Caco-2 (cell line): ENCODE results near the gene SMYD3. TPM values are rescaled to one million over a fixed set of nuclear protein-coding genes. Genes with fewer than 3 reads are reported as not detected.

Experiments
- BruUV-seq: library from RNA; stranded (reverse); fragments of 400-500 nt; replicated peaks from 2 replicates; lab custom pipeline; 2021; lab: Mats Ljungman, UMichigan
- CTCF ChIA-PET: fragments of 300-600 bp; sonication (Branson Sonifier 250); formaldehyde crosslinking; loops from one replicate; lab custom pipeline; 2022; ENCODE audit warnings: antibody characterized with exemption; lab: Charles Lee
- POLR2A ChIA-PET: fragments of 300-600 bp; sonication (Branson Sonifier 250); formaldehyde crosslinking; loops from one replicate; lab custom pipeline; 2022; ENCODE audit warnings: antibody characterized with exemption; lab: Charles Lee
- DNase-seq, 2 experiments: peaks; one replicate each; pipeline versions ENCODE4 v3.0.0 to v3.0.0-alpha.2; 2020 to 2022
- H3K27me3 ChIP-seq: replicated peaks from 2 replicates; pipeline ENCODE4 v1.6.0; 2011; ENCODE audit warnings: low read length; ENCODE audit not compliant: control insufficient read depth, insufficient read depth
- H3K36me3 ChIP-seq: 2 replicates; pipeline ENCODE4 v1.5.1; 2011; ENCODE audit warnings: low read length; ENCODE audit not compliant: control insufficient read depth, insufficient read depth
- H3K4me1 ChIP-seq: fragments of 250-450 bp; sonication (Bioruptor Pico); 2 replicates; pipeline ENCODE4 v1.5.1; 2020; ENCODE audit warnings: mild to moderate bottlenecking
- H3K4me3 ChIP-seq: 2 replicates; pipeline ENCODE4 v1.5.1; 2011; ENCODE audit warnings: low read depth, mild to moderate bottlenecking, control low read depth, low read length
- H3K9me3 ChIP-seq: fragments of 250-450 bp; sonication (Bioruptor Pico); 2 replicates; pipeline ENCODE4 v1.5.1; 2020; ENCODE audit warnings: mild to moderate bottlenecking, moderate library complexity
- H3K27ac Mint-ChIP-seq: one replicate; pipeline ENCODE4 v1.8.0; 2022; ENCODE audit warnings: mixed read lengths; ENCODE audit not compliant: unreplicated experiment
- H3K27me3 Mint-ChIP-seq: one replicate; pipeline ENCODE4 v1.8.0; 2022; ENCODE audit warnings: mixed read lengths; ENCODE audit not compliant: insufficient read depth, unreplicated experiment
- H3K36me3 Mint-ChIP-seq: one replicate; pipeline ENCODE4 v1.8.0; 2022; ENCODE audit warnings: mild to moderate bottlenecking, mixed read lengths; ENCODE audit not compliant: insufficient read depth, unreplicated experiment
- H3K4me1 Mint-ChIP-seq: one replicate; pipeline ENCODE4 v1.8.0; 2022; ENCODE audit warnings: low read depth, mixed read lengths; ENCODE audit not compliant: unreplicated experiment
- H3K4me3 Mint-ChIP-seq: one replicate; pipeline ENCODE4 v1.8.0; 2022; ENCODE audit warnings: mild to moderate bottlenecking, moderate library complexity, mixed read lengths; ENCODE audit not compliant: unreplicated experiment
- H3K9me3 Mint-ChIP-seq: one replicate; pipeline ENCODE4 v1.8.0; 2022; ENCODE audit warnings: mixed read lengths; ENCODE audit not compliant: unreplicated experiment
- intact Hi-C: fragments of 100-400 bp; cut with micrococcal nuclease; formaldehyde crosslinking; loops from one replicate; pipeline ENCODE4 v1.10.0; 2022; ENCODE audit not compliant: unreplicated experiment
- total RNA-seq: library from RNA; stranded (reverse); gene quantifications from 2 replicates; pipeline ENCODE4 v1.2.3, GENCODE V29; 2022
- TF ChIP-seq, protein P1 (sequence below), 2 experiments: fragments of 200-600 bp in 1 of 2; IDR thresholded peaks; 1 replicate in 1 of 2; 2 replicates in 1 of 2; pipeline versions ENCODE4 v1.5.1 to v1.8.0; 2011 to 2022; ENCODE audit warnings: antibody characterized with exemption in 1 of 2, control low read depth in 1 of 2, inconsistent platforms in 1 of 2, low read depth in 1 of 2, low read length in 1 of 2, mild to moderate bottlenecking in 1 of 2, moderate library complexity in 1 of 2; ENCODE audit not compliant: insufficient read depth in 1 of 2, severe bottlenecking in 1 of 2, unreplicated experiment in 1 of 2

SMYD3 gene
- total RNA-seq, 1 experiment from 2014 or later, result 33.0 TPM

DNA sequence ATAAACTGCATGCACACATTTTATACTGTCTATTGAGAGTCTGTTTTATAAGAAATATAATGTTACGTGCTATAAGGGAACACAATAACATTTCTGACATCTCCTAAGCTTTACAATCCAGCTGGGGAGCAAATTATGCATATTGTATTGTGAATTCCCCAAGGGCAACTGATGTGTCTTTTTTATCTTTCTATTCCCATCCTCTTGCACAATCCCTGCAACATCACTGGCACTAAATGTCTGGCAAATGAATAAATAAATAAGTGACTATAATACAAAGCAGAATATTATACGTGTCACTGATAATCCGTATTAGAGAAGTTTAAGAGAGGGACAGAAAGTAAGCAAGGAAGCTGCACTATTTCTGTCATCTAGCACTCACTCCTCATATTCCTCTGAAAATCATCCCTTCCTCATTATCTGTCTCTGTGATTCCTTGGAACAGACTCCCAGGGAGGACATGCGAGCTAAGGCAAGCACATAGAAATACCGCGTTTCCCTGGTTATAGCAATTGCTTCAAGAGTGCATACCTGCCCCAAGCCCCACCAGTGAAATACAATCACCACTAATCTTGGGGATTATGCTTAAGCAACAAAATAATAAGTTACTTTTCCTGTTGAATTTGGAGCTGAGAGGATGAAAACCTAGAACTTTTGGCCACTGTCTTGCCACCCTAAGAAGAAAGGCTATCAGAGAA is 205.4 kb downstream of the SMYD3 start:
- Histone ChIP-seq H3K4me1 (no peaks in the 10 kb centered on the region), H3K4me3 (no peak overlapping the region), H3K27me3 (no peaks in the 10 kb centered on the region), H3K9me3 (no peaks in the 10 kb centered on the region), H3K36me3 (no peaks in the 10 kb centered on the region)
- no peaks in the 10 kb centered on the region for H3K36me3 Mint-ChIP-seq
- TF ChIP-seq, protein P1, sequence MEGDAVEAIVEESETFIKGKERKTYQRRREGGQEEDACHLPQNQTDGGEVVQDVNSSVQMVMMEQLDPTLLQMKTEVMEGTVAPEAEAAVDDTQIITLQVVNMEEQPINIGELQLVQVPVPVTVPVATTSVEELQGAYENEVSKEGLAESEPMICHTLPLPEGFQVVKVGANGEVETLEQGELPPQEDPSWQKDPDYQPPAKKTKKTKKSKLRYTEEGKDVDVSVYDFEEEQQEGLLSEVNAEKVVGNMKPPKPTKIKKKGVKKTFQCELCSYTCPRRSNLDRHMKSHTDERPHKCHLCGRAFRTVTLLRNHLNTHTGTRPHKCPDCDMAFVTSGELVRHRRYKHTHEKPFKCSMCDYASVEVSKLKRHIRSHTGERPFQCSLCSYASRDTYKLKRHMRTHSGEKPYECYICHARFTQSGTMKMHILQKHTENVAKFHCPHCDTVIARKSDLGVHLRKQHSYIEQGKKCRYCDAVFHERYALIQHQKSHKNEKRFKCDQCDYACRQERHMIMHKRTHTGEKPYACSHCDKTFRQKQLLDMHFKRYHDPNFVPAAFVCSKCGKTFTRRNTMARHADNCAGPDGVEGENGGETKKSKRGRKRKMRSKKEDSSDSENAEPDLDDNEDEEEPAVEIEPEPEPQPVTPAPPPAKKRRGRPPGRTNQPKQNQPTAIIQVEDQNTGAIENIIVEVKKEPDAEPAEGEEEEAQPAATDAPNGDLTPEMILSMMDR (IDR thresholded peaks at IDR 0.05; ENCODE audit: insufficient read depth in 1 of 2, low read depth in 1 of 2, low read length in 1 of 2, severe bottlenecking in 1 of 2, unreplicated experiment in 1 of 2), result no peak
- no peak overlapping the region for H3K4me3 Mint-ChIP-seq
- BruUV-seq, result no TSS peak
- no peaks in the 10 kb centered on the region for H3K9me3 Mint-ChIP-seq
- no peak for DNase-seq
- intact Hi-C loops, result no loop called here
- no peak overlapping the region for H3K27ac Mint-ChIP-seq
- no peaks in the 10 kb centered on the region for H3K27me3 Mint-ChIP-seq
- no peaks in the 10 kb centered on the region for H3K4me1 Mint-ChIP-seq
- ChIA-PET CTCF (no interaction called here), POLR2A (no interaction called here)

DNA sequence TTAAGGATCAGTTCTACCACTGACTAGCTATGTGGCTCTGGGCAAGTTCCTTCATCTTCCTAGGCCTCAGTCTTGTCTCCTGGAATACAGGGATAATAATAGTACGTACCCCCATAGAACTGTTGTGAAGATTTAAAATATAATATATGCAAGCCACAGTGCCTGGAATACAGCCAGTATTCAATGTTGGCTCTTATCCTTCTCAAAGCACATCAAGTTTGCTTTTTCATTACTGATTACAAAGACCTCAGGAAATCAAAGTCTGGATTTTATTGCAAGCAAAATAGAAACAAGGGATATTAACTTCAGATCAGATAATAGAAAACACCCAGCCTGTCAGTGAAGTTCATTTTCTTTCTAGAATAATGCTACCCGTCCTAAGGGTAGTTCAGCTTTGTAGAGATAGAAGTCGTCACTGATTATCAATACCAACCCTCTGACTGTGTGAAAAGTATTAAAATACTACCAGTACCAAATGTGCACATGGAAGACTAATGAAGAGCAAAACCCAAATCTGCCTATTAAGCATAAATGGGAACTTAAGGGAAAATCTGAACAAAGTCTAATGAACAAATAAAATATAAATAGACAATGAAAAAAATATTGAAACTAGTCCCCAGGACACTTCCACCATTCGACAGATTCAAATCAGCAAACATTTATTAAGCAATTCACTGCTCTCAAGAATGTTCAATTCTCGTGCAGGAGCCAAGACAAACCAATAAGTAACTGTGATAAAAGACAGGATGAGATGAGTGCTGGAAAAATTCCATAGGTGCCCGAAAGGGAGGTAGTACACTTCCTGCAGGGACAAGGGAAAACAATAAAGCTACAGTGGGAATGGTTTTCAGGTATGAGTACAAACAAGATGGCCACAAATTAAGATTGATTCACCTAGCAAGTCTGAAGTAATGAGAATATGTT is 206.2 kb downstream of the SMYD3 start:
- no peaks in the 10 kb centered on the region for H3K4me1 Mint-ChIP-seq
- ChIA-PET POLR2A (no interaction called here), CTCF (no interaction called here)
- DNase-seq, result no peak
- Histone ChIP-seq H3K27me3 (no peaks in the 10 kb centered on the region), H3K9me3 (no peaks in the 10 kb centered on the region), H3K4me1 (no peaks in the 10 kb centered on the region), H3K36me3 (no peaks in the 10 kb centered on the region), H3K4me3 (no peak overlapping the region)
- no peak overlapping the region for H3K27ac Mint-ChIP-seq
- no peaks in the 10 kb centered on the region for H3K9me3 Mint-ChIP-seq
- BruUV-seq, result no TSS peak
- H3K36me3 Mint-ChIP-seq, result no peaks in the 10 kb centered on the region
- intact Hi-C loops, result no loop called here
- H3K4me3 Mint-ChIP-seq, result no peak overlapping the region
- TF ChIP-seq, protein P1 (IDR thresholded peaks at IDR 0.05; ENCODE audit: insufficient read depth in 1 of 2, low read depth in 1 of 2, low read length in 1 of 2, severe bottlenecking in 1 of 2, unreplicated experiment in 1 of 2), result no peak
- H3K27me3 Mint-ChIP-seq, result no peaks in the 10 kb centered on the region

- no TSS peak for BruUV-seq
- Mint-ChIP-seq H3K4me1 (no peaks in the 10 kb centered on the region), H3K27me3 (no peaks in the 10 kb centered on the region), H3K9me3 (no peaks in the 10 kb centered on the region), H3K36me3 (no peaks in the 10 kb centered on the region), H3K4me3 (no peak overlapping the region), H3K27ac (no peak overlapping the region)
- intact Hi-C loops, result no loop called here
- no peaks in the 10 kb centered on the region for H3K27me3 ChIP-seq
- no peaks in the 10 kb centered on the region for H3K36me3 ChIP-seq
- no peaks in the 10 kb centered on the region for H3K4me1 ChIP-seq
- DNase-seq, result no peak
- no peaks in the 10 kb centered on the region for H3K9me3 ChIP-seq
- CTCF ChIA-PET, result no interaction called here
- TF ChIP-seq, protein P1 (IDR thresholded peaks at IDR 0.05; ENCODE audit: insufficient read depth in 1 of 2, low read depth in 1 of 2, low read length in 1 of 2, severe bottlenecking in 1 of 2, unreplicated experiment in 1 of 2), result no peak
- H3K4me3 ChIP-seq, result no peak overlapping the region
- POLR2A ChIA-PET, result no interaction called here
These were observed 209.5 kb downstream of the SMYD3 start for GRCh38 chr1:246297279-246298265.
